ENCODE measurements around the gene CHD6. TPM values are rescaled to one million over a fixed set of nuclear protein-coding genes. Genes with fewer than 3 reads are reported as not detected.

Gene CHD6
- total RNA-seq, 1 experiment from 2014 or later, result 98.5 TPM

DNA sequence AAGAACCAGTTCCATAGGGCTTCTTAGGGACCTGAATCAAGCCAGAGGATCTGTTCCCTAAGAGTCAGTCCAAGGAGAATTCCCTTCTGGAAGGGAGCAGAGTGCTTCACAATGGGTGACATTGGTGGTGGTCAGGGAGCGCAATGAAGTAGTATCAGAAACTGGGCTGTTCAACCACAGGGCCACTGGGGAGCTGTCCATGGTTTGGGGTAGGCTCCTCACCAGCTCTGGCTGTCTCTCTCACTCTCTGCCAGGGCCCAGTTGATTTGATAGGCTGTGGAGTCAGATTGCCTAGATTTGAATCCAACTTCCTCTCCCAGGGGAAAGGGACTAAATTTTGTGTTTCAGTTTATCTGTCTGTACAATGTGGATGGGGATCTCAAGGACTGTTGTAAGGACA, 36.7 kb upstream of the CHD6 start:
- Mint-ChIP-seq H3K27ac (ENCODE audit: unreplicated experiment) (no peak overlapping the region), H3K9me3 (ENCODE audit: low read depth, unreplicated experiment) (no peaks in the 10 kb centered on the region), H3K4me1 (ENCODE audit: low read depth, unreplicated experiment) (peaks cover 8% of the 10 kb centered on the region), H3K27me3 (ENCODE audit: unreplicated experiment) (peaks cover 53% of the 10 kb centered on the region), H3K4me3 (ENCODE audit: low read depth, unreplicated experiment) (no peak overlapping the region), H3K36me3 (ENCODE audit: insufficient read depth, unreplicated experiment) (no peaks in the 10 kb centered on the region)
- DNase-seq, result peak; percentile 15
- TF ChIP-seq, protein P1, sequence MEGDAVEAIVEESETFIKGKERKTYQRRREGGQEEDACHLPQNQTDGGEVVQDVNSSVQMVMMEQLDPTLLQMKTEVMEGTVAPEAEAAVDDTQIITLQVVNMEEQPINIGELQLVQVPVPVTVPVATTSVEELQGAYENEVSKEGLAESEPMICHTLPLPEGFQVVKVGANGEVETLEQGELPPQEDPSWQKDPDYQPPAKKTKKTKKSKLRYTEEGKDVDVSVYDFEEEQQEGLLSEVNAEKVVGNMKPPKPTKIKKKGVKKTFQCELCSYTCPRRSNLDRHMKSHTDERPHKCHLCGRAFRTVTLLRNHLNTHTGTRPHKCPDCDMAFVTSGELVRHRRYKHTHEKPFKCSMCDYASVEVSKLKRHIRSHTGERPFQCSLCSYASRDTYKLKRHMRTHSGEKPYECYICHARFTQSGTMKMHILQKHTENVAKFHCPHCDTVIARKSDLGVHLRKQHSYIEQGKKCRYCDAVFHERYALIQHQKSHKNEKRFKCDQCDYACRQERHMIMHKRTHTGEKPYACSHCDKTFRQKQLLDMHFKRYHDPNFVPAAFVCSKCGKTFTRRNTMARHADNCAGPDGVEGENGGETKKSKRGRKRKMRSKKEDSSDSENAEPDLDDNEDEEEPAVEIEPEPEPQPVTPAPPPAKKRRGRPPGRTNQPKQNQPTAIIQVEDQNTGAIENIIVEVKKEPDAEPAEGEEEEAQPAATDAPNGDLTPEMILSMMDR (IDR thresholded peaks at IDR 0.05; ENCODE audit: unreplicated experiment), result no peak
- no TSS peak for BruUV-seq (replicated peaks)
- CTCF ChIA-PET, result no interaction called here
- intact Hi-C loops (cut with micrococcal nuclease; ENCODE audit: unreplicated experiment), result no loop called here

DNA sequence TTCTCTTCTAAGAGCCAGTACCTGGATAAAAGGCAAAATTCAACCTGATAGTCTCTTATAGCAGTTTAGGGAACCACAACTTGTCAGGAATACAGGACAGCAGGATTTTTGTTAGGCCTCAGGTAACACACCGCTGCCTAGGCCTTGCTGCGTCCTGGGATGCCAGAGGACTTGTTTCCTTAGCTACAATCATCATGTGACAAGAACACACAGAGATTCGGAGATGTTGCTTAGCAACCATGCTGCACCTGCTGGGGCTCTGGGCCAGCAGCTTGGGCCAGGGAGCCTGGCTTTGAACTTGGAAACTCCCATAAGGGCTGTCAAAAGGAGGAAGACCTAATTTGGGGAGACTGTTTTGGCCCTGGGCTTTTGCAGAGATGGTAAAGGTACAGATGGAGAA, 36.1 kb upstream of the CHD6 start:
- intact Hi-C loops (cut with micrococcal nuclease; ENCODE audit: unreplicated experiment), result no loop called here
- CTCF ChIA-PET, result no interaction called here
- no peaks in the 10 kb centered on the region for H3K36me3 Mint-ChIP-seq (ENCODE audit: insufficient read depth, unreplicated experiment)
- H3K4me1 Mint-ChIP-seq (ENCODE audit: low read depth, unreplicated experiment), result peaks cover 13% of the 10 kb centered on the region
- H3K4me3 Mint-ChIP-seq (ENCODE audit: low read depth, unreplicated experiment), result no peak overlapping the region
- no peaks in the 10 kb centered on the region for H3K9me3 Mint-ChIP-seq (ENCODE audit: low read depth, unreplicated experiment)
- BruUV-seq (replicated peaks), result no TSS peak
- TF ChIP-seq, protein P1 (IDR thresholded peaks at IDR 0.05; ENCODE audit: unreplicated experiment), result no peak
- no peak overlapping the region for H3K27ac Mint-ChIP-seq (ENCODE audit: unreplicated experiment)
- peaks cover 47% of the 10 kb centered on the region for H3K27me3 Mint-ChIP-seq (ENCODE audit: unreplicated experiment)
- DNase-seq, result no peak

DNA sequence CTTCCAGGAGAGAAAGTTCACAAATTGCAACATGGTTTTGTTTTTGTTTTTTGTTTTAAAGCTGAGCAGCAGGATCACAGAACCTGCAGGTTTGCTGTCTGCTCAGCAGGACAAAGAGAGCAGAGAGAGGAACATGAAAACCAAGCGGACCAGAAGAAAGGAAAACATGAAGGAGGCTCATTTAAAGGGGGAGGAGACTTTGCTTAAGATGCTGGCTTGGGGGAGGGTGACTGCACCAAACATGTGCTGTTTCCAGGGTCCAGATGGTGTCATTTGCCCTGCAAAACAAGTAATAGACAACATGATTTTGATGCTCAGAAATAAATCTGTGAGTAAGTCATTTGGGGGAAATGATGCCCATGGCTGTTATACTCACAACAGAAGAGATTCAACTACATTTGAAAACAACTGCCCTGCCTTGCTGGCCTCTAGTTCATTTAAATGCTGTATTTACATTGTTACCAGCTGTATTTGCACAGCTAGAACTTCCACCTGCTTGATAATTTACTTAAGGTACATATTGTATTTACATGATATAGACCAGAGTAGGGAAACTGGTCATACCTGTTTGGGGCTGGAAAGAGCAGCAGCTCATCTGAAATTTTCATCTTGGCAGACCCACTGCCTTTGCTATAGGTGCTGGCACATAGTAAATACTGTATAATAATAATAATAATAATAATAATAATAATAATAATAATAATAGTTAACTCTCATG, 32.2 kb upstream of the CHD6 start:
- no peaks in the 10 kb centered on the region for H3K9me3 Mint-ChIP-seq (ENCODE audit: low read depth, unreplicated experiment)
- TF ChIP-seq, protein P1 (IDR thresholded peaks at IDR 0.05; ENCODE audit: unreplicated experiment), result no peak
- peaks cover 18% of the 10 kb centered on the region for H3K4me1 Mint-ChIP-seq (ENCODE audit: low read depth, unreplicated experiment)
- BruUV-seq (replicated peaks), result no TSS peak
- peak; percentile 56 for DNase-seq
- no peak overlapping the region for H3K27ac Mint-ChIP-seq (ENCODE audit: unreplicated experiment)
- H3K27me3 Mint-ChIP-seq (ENCODE audit: unreplicated experiment), result peaks cover 11% of the 10 kb centered on the region
- H3K4me3 Mint-ChIP-seq (ENCODE audit: low read depth, unreplicated experiment), result no peak overlapping the region
- no peaks in the 10 kb centered on the region for H3K36me3 Mint-ChIP-seq (ENCODE audit: insufficient read depth, unreplicated experiment)
- intact Hi-C loops (cut with micrococcal nuclease; ENCODE audit: unreplicated experiment), result loop anchor here (2.0 kb wide), 1 partner anchor 42 kb away; no protein-coding TSS in a partner anchor
- CTCF ChIA-PET, result interaction anchor here (0.6 kb wide), 1 partner anchor 150 kb away, joined by 3 read pairs; no protein-coding TSS in a partner anchor

DNA sequence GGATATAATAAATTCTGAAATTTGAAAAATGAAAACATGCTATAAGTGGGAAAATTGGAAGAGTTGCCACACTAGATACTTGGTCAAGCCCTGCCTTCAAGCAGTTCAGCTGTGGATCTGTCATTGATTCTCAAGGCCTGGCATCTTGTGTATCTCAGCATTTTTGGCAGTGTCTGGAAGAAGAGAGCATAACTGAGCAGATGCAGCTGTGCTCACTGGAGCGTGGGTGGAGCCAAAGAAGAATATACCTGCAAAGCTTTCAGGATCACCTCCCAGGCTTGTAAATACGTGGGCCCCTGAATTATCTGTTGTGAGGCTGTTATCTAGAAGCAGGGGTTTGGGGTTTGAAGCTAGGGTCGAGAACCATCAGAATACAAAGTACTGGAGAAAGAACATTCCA, 31.3 kb upstream of the CHD6 start:
- intact Hi-C loops (cut with micrococcal nuclease; ENCODE audit: unreplicated experiment), result no loop called here
- peaks cover 3% of the 10 kb centered on the region for H3K27me3 Mint-ChIP-seq (ENCODE audit: unreplicated experiment)
- no peaks in the 10 kb centered on the region for H3K9me3 Mint-ChIP-seq (ENCODE audit: low read depth, unreplicated experiment)
- CTCF ChIA-PET, result no interaction called here
- H3K36me3 Mint-ChIP-seq (ENCODE audit: insufficient read depth, unreplicated experiment), result no peaks in the 10 kb centered on the region
- no peak overlapping the region for H3K4me3 Mint-ChIP-seq (ENCODE audit: low read depth, unreplicated experiment)
- BruUV-seq (replicated peaks), result no TSS peak
- peaks cover 18% of the 10 kb centered on the region for H3K4me1 Mint-ChIP-seq (ENCODE audit: low read depth, unreplicated experiment)
- TF ChIP-seq, protein P1 (IDR thresholded peaks at IDR 0.05; ENCODE audit: unreplicated experiment), result no peak
- no peak for DNase-seq
- H3K27ac Mint-ChIP-seq (ENCODE audit: unreplicated experiment), result no peak overlapping the region

All from Calu3 (cell line).